Heart left ventricle (tissue), 13 donors: ENCODE measurements around the gene SMARCA2.

Experiments
- POLR2A ChIP-seq, 2 donors: fragments of 450-650 bp; IDR thresholded peaks; one replicate each; pipeline ENCODE4 v1.6.1; 2017; ENCODE audit warnings: antibody characterized with exemption in 2 of 2, mild to moderate bottlenecking in 2 of 2, moderate library complexity in 2 of 2
- TF ChIP-seq, protein P1 (sequence below), 12 donors: fragments of 200-600 bp; sonication (generic) in 4 of 12; IDR thresholded peaks; one replicate each; pipeline versions ENCODE4 v1.5.0 to v1.8.0; 2018 to 2022; ENCODE audit warnings: antibody characterized with exemption in 12 of 12, mild to moderate bottlenecking in 5 of 12
- donor health status: ischemic (EF 13 %, LVEDD 7.1; RV severe dilation, severe dysfunction).
- donor health status: DM: no; HTN: yes; CAD: no.
- donor health status: DM: no; HTN: no; CAD: no.
- donor health status: ischemic (EF 25% LVEDD 6.9; RV normal size, moderate dysfunction).
- donor health status: ischemic (EF 25% LVEDD 5.7; RV mildly dilated, moderate dysfunction).
- donor health status: ischemic (EF 35%, LVEDD 5.7; RV mildly dilated, moderate dysfunction).
- donor health status: nonischemic (EF 11% LVEDD 7.7; RV severe dilation, severe dysfunction).
- donor health status: DM: yes; HTN: yes; CAD: no.
- donor health status: PGD.
- donor health status: ischemic (EF 29% LVEDD 5.4; RV normal size, mild dysfunction).
- donor health status: nonischemic (EF 23%, LVEDD 6.1; RV moderate dilation, normal function).

DNA sequence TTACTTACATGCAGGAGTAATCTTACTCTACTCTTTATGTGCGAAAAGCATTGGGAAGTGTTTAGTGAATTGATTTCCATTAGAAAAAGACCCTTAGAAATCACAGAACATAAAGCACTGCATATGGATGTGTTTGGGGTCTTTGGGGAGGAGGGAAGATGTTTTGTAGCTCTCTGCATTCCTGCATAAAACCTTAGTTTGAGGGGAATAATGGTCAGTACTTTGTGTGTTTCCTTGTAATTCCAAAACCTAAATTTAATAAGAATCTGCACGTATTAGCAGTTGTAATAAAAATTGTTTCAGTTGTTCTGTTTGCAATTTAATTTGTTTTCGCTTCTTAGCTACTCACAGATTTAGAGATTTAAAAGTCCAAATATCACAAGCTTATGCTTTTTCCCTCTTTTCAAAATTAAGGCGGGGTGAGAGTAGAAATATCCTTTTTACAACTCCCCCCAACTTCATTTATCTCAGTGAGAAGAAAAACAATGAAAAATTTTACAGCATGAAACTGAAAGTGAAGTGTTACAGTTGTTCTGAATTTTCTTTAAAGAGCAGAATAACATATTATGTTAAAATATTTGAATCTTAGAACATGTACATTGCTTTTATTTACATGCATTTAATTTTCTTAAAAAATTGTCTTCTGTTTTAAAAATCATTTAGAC lies 143.8 kb downstream of the SMARCA2 start:
- TF ChIP-seq, protein P1, sequence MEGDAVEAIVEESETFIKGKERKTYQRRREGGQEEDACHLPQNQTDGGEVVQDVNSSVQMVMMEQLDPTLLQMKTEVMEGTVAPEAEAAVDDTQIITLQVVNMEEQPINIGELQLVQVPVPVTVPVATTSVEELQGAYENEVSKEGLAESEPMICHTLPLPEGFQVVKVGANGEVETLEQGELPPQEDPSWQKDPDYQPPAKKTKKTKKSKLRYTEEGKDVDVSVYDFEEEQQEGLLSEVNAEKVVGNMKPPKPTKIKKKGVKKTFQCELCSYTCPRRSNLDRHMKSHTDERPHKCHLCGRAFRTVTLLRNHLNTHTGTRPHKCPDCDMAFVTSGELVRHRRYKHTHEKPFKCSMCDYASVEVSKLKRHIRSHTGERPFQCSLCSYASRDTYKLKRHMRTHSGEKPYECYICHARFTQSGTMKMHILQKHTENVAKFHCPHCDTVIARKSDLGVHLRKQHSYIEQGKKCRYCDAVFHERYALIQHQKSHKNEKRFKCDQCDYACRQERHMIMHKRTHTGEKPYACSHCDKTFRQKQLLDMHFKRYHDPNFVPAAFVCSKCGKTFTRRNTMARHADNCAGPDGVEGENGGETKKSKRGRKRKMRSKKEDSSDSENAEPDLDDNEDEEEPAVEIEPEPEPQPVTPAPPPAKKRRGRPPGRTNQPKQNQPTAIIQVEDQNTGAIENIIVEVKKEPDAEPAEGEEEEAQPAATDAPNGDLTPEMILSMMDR (IDR thresholded peaks at IDR 0.05): no peak
- no peak for TF ChIP-seq POLR2A (IDR thresholded peaks at IDR 0.05)
